ENCODE data around the gene GAL. TPM values are rescaled to one million over a fixed set of nuclear protein-coding genes. Genes with fewer than 3 reads are reported as not detected.

The GAL gene
- total RNA-seq, 4 donors from 2014 or later: 1.9 to 14.1 TPM; not detected in 2

GRCh38 chr11:68687986-68688385 is 3.6 kb downstream of the GAL start:
- intact Hi-C loops (cut with DNase I; ENCODE audit: low total_unique reads) (no loop called here), in situ Hi-C loops (cut with MboI; ENCODE audit: low pct_ligation_motif_present in 1 of 4, low pct_unique_long_range_greater_than_20kb in 1 of 4, low sequenced_read_pairs in 3 of 4) (no loop called here)
- TF ChIP-seq EP300 (IDR thresholded peaks at IDR 0.05; ENCODE audit: low read depth): no peak
- no peak overlapping the region for H3K4me3 ChIP-seq
- no peak for DNase-seq
- H3K9me3 ChIP-seq: no peaks in the 10 kb centered on the region
- no peak overlapping the region for H3K27ac ChIP-seq
- H3K27me3 ChIP-seq: peaks cover 64% of the 10 kb centered on the region
- peaks cover 0 to 12% (median 11%) of the 10 kb centered on the region in 4 donors for H3K4me1 ChIP-seq
- H3K36me3 ChIP-seq: no peaks in the 10 kb centered on the region
- whole genome bisulfite sequencing, 2 donors (ENCODE audit: low coverage in 1 of 2): 63% methylated on average over 9 of the region's 14 CpGs; no CpG with 5 or more reads in 1 of the 2 donors

- TF ChIP-seq POLR2A (IDR thresholded peaks at IDR 0.05) (no peak), EP300 (IDR thresholded peaks at IDR 0.05; ENCODE audit: low read depth) (no peak), POLR2AphosphoS5 (IDR thresholded peaks at IDR 0.05) (no peak)
- TF ChIP-seq, protein P1, sequence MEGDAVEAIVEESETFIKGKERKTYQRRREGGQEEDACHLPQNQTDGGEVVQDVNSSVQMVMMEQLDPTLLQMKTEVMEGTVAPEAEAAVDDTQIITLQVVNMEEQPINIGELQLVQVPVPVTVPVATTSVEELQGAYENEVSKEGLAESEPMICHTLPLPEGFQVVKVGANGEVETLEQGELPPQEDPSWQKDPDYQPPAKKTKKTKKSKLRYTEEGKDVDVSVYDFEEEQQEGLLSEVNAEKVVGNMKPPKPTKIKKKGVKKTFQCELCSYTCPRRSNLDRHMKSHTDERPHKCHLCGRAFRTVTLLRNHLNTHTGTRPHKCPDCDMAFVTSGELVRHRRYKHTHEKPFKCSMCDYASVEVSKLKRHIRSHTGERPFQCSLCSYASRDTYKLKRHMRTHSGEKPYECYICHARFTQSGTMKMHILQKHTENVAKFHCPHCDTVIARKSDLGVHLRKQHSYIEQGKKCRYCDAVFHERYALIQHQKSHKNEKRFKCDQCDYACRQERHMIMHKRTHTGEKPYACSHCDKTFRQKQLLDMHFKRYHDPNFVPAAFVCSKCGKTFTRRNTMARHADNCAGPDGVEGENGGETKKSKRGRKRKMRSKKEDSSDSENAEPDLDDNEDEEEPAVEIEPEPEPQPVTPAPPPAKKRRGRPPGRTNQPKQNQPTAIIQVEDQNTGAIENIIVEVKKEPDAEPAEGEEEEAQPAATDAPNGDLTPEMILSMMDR (IDR thresholded peaks at IDR 0.05): no peak
- in situ Hi-C loops (cut with MboI; ENCODE audit: low pct_ligation_motif_present in 1 of 4, low pct_unique_long_range_greater_than_20kb in 1 of 4, low sequenced_read_pairs in 3 of 4) (no loop called here), intact Hi-C loops (cut with DNase I; ENCODE audit: low total_unique reads) (no loop called here)
- Histone ChIP-seq H3K27ac (no peak overlapping the region), H3K27me3 (peaks cover 55% of the 10 kb centered on the region), H3K36me3 (no peaks in the 10 kb centered on the region), H3K4me3 (no peak overlapping the region), H3K9me3 (no peaks in the 10 kb centered on the region), H3K4me1 (peaks cover 0 to 12% (median 11%) of the 10 kb centered on the region in 4 donors)
- no peak for DNase-seq
- WGBS, 2 donors (ENCODE audit: low coverage in 1 of 2): 89 to 93% methylated on average over 12 of the region's 12 CpGs
Observed at GRCh38 chr11:68688881-68689280, 4.5 kb downstream of the GAL start.

GRCh38 chr11:68689737-68690625 is 5.6 kb downstream of the GAL start:
- Histone ChIP-seq H3K4me1 (peaks cover 0 to 2% (median 2%) of the 10 kb centered on the region in 4 donors), H3K27me3 (peaks cover 47% of the 10 kb centered on the region), H3K4me3 (no peak overlapping the region), H3K36me3 (no peaks in the 10 kb centered on the region), H3K27ac (no peak overlapping the region), H3K9me3 (no peaks in the 10 kb centered on the region)
- WGBS, 2 donors (ENCODE audit: low coverage in 1 of 2): 46 to 73% methylated on average over 4 to 14 of the region's 14 CpGs
- intact Hi-C loops (cut with DNase I; ENCODE audit: low total_unique reads): no loop called here
- no peak for DNase-seq
- no peak for TF ChIP-seq EP300 (IDR thresholded peaks at IDR 0.05; ENCODE audit: low read depth)
- no peak for TF ChIP-seq POLR2AphosphoS5 (IDR thresholded peaks at IDR 0.05)
- TF ChIP-seq, protein P1 (IDR thresholded peaks at IDR 0.05): no peak
- no peak for TF ChIP-seq POLR2A (IDR thresholded peaks at IDR 0.05)
- in situ Hi-C loops (cut with MboI; ENCODE audit: low pct_ligation_motif_present in 1 of 4, low pct_unique_long_range_greater_than_20kb in 1 of 4, low sequenced_read_pairs in 3 of 4): no loop called here

DNA sequence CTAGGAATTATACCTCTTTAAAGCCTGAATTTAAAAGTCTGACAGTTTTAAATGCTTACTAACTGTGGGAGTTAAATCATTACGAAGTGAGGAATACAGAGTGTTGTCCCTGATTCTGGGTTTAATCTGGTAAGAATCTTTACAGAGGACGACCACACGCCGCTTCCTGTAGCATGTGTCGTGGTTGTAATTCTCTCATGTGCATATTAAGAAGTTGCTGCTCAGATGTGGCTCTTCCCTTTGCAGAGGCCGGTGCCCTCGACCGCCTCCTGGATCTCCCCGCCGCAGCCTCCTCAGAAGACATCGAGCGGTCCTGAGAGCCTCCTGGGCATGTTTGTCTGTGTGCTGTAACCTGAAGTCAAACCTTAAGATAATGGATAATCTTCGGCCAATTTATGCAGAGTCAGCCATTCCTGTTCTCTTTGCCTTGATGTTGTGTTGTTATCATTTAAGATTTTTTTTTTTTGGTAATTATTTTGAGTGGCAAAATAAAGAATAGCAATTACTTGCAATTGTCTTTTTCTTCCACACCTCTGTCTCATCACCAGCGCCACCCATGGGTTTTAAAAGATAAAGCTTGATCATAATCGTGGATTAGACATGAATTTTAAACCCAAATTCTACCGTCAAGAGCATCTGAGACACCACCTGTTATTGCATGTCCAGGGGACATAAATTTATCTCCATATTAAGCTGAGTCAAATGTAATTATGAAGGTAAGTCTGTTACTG is 6.5 kb downstream of the GAL start:
- no peaks in the 10 kb centered on the region for H3K36me3 ChIP-seq
- no peaks in the 10 kb centered on the region for H3K9me3 ChIP-seq
- DNase-seq: no peak
- WGBS, 2 donors (ENCODE audit: low coverage in 1 of 2): 67 to 68% methylated on average over 8 to 16 of the region's 16 CpGs
- TF ChIP-seq POLR2AphosphoS5 (IDR thresholded peaks at IDR 0.05) (no peak), EP300 (IDR thresholded peaks at IDR 0.05; ENCODE audit: low read depth) (no peak), POLR2A (IDR thresholded peaks at IDR 0.05) (no peak)
- TF ChIP-seq, protein P1 (IDR thresholded peaks at IDR 0.05): no peak
- intact Hi-C loops (cut with DNase I; ENCODE audit: low total_unique reads): no loop called here
- peaks cover 43% of the 10 kb centered on the region for H3K27me3 ChIP-seq
- H3K27ac ChIP-seq: no peak overlapping the region
- no peak overlapping the region for H3K4me3 ChIP-seq
- in situ Hi-C loops (cut with MboI; ENCODE audit: low pct_ligation_motif_present in 1 of 4, low pct_unique_long_range_greater_than_20kb in 1 of 4, low sequenced_read_pairs in 3 of 4): no loop called here
- H3K4me1 ChIP-seq: no peaks in the 10 kb centered on the region

Data from transverse colon (tissue), 4 donors.